ENCODE measurements around the gene ZXDC. TPM values are rescaled to one million over a fixed set of nuclear protein-coding genes. Genes with fewer than 3 reads are reported as not detected.

The ZXDC gene
- total and polyA plus RNA-seq, 2 donors (not counting 3 experiments of a cell fraction or from before 2014, with no cell fraction given): 15.2 to 22.6 TPM

- Histone ChIP-seq H3K79me2 (ENCODE audit: control insufficient read depth, insufficient read depth, low read length) (no peaks in the 10 kb centered on the region), H3K9me1 (replicated peaks; ENCODE audit: control insufficient read depth, extremely low read depth, insufficient read depth, low read length) (no peaks in the 10 kb centered on the region), H3K9ac (replicated peaks; ENCODE audit: extremely low read depth, insufficient read depth, low read length) (no peak overlapping the region), H3K36me3 (ENCODE audit: control insufficient read depth in 2 of 2, extremely low read depth in 1 of 2, insufficient read depth in 2 of 2, low read length in 2 of 2) (no peaks in the 10 kb centered on the region), H3K4me2 (ENCODE audit: insufficient read depth, low read length) (no peak overlapping the region), H4K20me1 (replicated peaks; ENCODE audit: control insufficient read depth, extremely low read depth, insufficient read depth, low read length) (no peaks in the 10 kb centered on the region), H2AFZ (ENCODE audit: low read depth, low read length) (no peak overlapping the region), H3K4me1 (ENCODE audit: control insufficient read depth, extremely low read depth, insufficient read depth, low read length) (peaks cover 15% of the 10 kb centered on the region), H3K27me3 (ENCODE audit: control insufficient read depth in 2 of 2, insufficient read depth in 2 of 2, low read length in 2 of 2) (no peaks in the 10 kb centered on the region), H3K4me3 (replicated peaks in 1 of 3; ENCODE audit: insufficient read depth in 1 of 3, low read depth in 1 of 3, low read length in 3 of 3) (no peak overlapping the region), H3K27ac (ENCODE audit: insufficient read depth, low read depth, low read length) (no peak overlapping the region), H3K9me3 (replicated peaks; ENCODE audit: control insufficient read depth, insufficient read depth, low read length) (no peaks in the 10 kb centered on the region)
- DNase-seq (ENCODE audit: low read depth, low spot score) (no peak), FAIRE-seq (no peak)
- no TSS peak for BruUV-seq (replicated peaks)
- TF ChIP-seq MYC (IDR thresholded peaks at IDR 0.05; ENCODE audit: low read depth, low read length) (no peak), POLR2AphosphoS5 (IDR thresholded peaks at IDR 0.05; ENCODE audit: insufficient read depth, low read depth, low read length) (no peak), EZH2 (IDR thresholded peaks at IDR 0.05; ENCODE audit: borderline replicate concordance, low read depth, low read length, severe bottlenecking) (no peak), GATA2 (IDR thresholded peaks at IDR 0.05; ENCODE audit: insufficient read depth, insufficient read length, low read depth, low read length) (no peak), POLR2A (IDR thresholded peaks at IDR 0.05; ENCODE audit: low read depth, low read length) (no peak), FOS (IDR thresholded peaks at IDR 0.05; ENCODE audit: borderline replicate concordance, insufficient read depth, low read length) (no peak), JUN (IDR thresholded peaks at IDR 0.05; ENCODE audit: borderline replicate concordance, insufficient read depth, insufficient read length, low read depth) (no peak), MAX (IDR thresholded peaks at IDR 0.05; ENCODE audit: insufficient read depth, insufficient read length) (no peak)
- TF ChIP-seq, protein P1, sequence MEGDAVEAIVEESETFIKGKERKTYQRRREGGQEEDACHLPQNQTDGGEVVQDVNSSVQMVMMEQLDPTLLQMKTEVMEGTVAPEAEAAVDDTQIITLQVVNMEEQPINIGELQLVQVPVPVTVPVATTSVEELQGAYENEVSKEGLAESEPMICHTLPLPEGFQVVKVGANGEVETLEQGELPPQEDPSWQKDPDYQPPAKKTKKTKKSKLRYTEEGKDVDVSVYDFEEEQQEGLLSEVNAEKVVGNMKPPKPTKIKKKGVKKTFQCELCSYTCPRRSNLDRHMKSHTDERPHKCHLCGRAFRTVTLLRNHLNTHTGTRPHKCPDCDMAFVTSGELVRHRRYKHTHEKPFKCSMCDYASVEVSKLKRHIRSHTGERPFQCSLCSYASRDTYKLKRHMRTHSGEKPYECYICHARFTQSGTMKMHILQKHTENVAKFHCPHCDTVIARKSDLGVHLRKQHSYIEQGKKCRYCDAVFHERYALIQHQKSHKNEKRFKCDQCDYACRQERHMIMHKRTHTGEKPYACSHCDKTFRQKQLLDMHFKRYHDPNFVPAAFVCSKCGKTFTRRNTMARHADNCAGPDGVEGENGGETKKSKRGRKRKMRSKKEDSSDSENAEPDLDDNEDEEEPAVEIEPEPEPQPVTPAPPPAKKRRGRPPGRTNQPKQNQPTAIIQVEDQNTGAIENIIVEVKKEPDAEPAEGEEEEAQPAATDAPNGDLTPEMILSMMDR (IDR thresholded peaks at IDR 0.05; ENCODE audit: extremely low read depth in 1 of 2, insufficient read depth in 1 of 2, low read depth in 1 of 2, low read length in 2 of 2): no peak
- CTCF ChIA-PET: interaction anchor here (1.1 kb wide), 1 partner anchor 12 kb away, joined by 3 read pairs; no protein-coding TSS in a partner anchor
- intact Hi-C loops (cut with micrococcal nuclease) (no loop called here), dilution Hi-C loops (cut with MboI; ENCODE audit: extremely low pct_ligation_motif_present, low sequenced_read_pairs) (no loop called here)
- POLR2A ChIA-PET: no interaction called here
Observed at GRCh38 chr3:126484148-126484547, 8.5 kb upstream of the ZXDC start.

Measured in endothelial cell of umbilical vein (primary cell).